Lower leg skin (tissue), 3 donors: ENCODE data around the gene CTPS2.

Experiments
- CTCF ChIP-seq, 3 donors: fragments of 450-650 bp; IDR thresholded peaks; one replicate each; pipeline ENCODE4 v1.5.1; 2016; ENCODE audit warnings: antibody characterized with exemption in 3 of 3, mild to moderate bottlenecking in 3 of 3, moderate library complexity in 2 of 3
- POLR2A ChIP-seq, 2 donors: fragments of 450-650 bp; IDR thresholded peaks; one replicate each; pipeline ENCODE4 v1.6.1; 2016 to 2017; ENCODE audit warnings: antibody characterized with exemption in 2 of 2, mild to moderate bottlenecking in 1 of 2, moderate library complexity in 1 of 2

GRCh38 chrX:16727637-16728036 is 15.2 kb upstream of the CTPS2 start:
- TF ChIP-seq CTCF (IDR thresholded peaks at IDR 0.05), result no peak
- no peak for TF ChIP-seq POLR2A (IDR thresholded peaks at IDR 0.05)
